Loucy (cell line): Measurements from ENCODE around the gene RUNX2.

Experiments
- H2AFZ ChIP-seq: fragments of 200-600 bp; sonication (generic); 2 replicates; pipeline ENCODE4 v1.6.0; 2016; ENCODE audit warnings: antibody characterized with exemption, mild to moderate bottlenecking, low read length, moderate library complexity
- H3F3A ChIP-seq: fragments of 200-600 bp; 2 replicates; pipeline ENCODE4 v1.6.0; 2016; ENCODE audit warnings: antibody characterized with exemption, low read depth, mild to moderate bottlenecking
- H3K27me3 ChIP-seq: fragments of 200-600 bp; sonication (generic); 2 replicates; pipeline ENCODE4 v1.6.1; 2014; ENCODE audit warnings: low read length, mild to moderate bottlenecking; ENCODE audit not compliant: insufficient read depth, poor library complexity, severe bottlenecking
- H3K36me3 ChIP-seq: fragments of 200-600 bp; sonication (generic); 2 replicates; pipeline ENCODE4 v1.6.1; 2016; ENCODE audit warnings: low read length; ENCODE audit not compliant: insufficient read depth
- H3K4me1 ChIP-seq: fragments of 200-600 bp; sonication (generic); 2 replicates; pipeline ENCODE4 v1.5.1; 2014; ENCODE audit warnings: low read length, mild to moderate bottlenecking; ENCODE audit not compliant: insufficient read depth, poor library complexity, severe bottlenecking
- H3K4me2 ChIP-seq: fragments of 200-600 bp; sonication (generic); 2 replicates; pipeline ENCODE4 v1.6.0; 2014; ENCODE audit warnings: antibody characterized with exemption, low read length, low read depth, mild to moderate bottlenecking; ENCODE audit not compliant: poor library complexity, severe bottlenecking
- H3K4me3 ChIP-seq: fragments of 200-600 bp; sonication (generic); 2 replicates; pipeline ENCODE4 v1.5.1; 2014; ENCODE audit warnings: low read length, mild to moderate bottlenecking, mixed read lengths; ENCODE audit not compliant: poor library complexity, severe bottlenecking
- H3K79me2 ChIP-seq: fragments of 200-600 bp; sonication (generic); 2 replicates; pipeline ENCODE4 v1.6.1; 2014; ENCODE audit warnings: low read length; ENCODE audit not compliant: insufficient read depth
- H3K9ac ChIP-seq: fragments of 200-600 bp; sonication (generic); 2 replicates; pipeline ENCODE4 v1.6.0; 2014; ENCODE audit warnings: mild to moderate bottlenecking, low read depth, low read length, moderate library complexity; ENCODE audit not compliant: poor library complexity, severe bottlenecking
- H3K9me2 ChIP-seq: fragments of 200-600 bp; sonication (generic); replicated peaks from 2 replicates; pipeline ENCODE4 v1.6.1; 2016; ENCODE audit warnings: low read depth, low read length, mixed read lengths
- H3K9me3 ChIP-seq: fragments of 200-600 bp; sonication (generic); 2 replicates; pipeline ENCODE4 v1.6.1; 2014; ENCODE audit warnings: mild to moderate bottlenecking, antibody characterized with exemption, low read length, low read depth; ENCODE audit not compliant: insufficient read depth
- H4K20me1 ChIP-seq: fragments of 200-600 bp; sonication (generic); 2 replicates; pipeline ENCODE4 v1.6.0; 2014; ENCODE audit warnings: antibody characterized with exemption, low read length, mild to moderate bottlenecking; ENCODE audit not compliant: insufficient read depth, poor library complexity, severe bottlenecking
- CTCF ChIP-seq: fragments of 200-600 bp; sonication (generic); conservative IDR thresholded peaks from 2 replicates; pipeline ENCODE4 v1.5.1; 2014; ENCODE audit warnings: mild to moderate bottlenecking, antibody characterized with exemption, low read length
- EZH2phosphoT487 ChIP-seq: fragments of 200-600 bp; IDR thresholded peaks from 2 replicates; pipeline ENCODE4 v1.6.1; 2018; ENCODE audit warnings: antibody characterized with exemption, mild to moderate bottlenecking, moderate library complexity, borderline replicate concordance

Gene RUNX2

GRCh38 chr6:45704056-45704800 is 376.1 kb downstream of the RUNX2 start:
- TF ChIP-seq CTCF = no peak
- H2AFZ ChIP-seq = no peak overlapping the region

GRCh38 chr6:45705137-45705855 is 377.2 kb downstream of the RUNX2 start:
- no peaks in the 10 kb centered on the region for H3F3A ChIP-seq
- H3K9ac ChIP-seq = no peak overlapping the region
- TF ChIP-seq CTCF = no peak
- TF ChIP-seq EZH2phosphoT487 = no peak
- H3K9me3 ChIP-seq = no peaks in the 10 kb centered on the region
- no peak overlapping the region for H2AFZ ChIP-seq
- H3K79me2 ChIP-seq = no peaks in the 10 kb centered on the region
- no peak overlapping the region for H3K4me3 ChIP-seq
- H3K9me2 ChIP-seq = no peaks in the 10 kb centered on the region
- H3K27me3 ChIP-seq = no peaks in the 10 kb centered on the region
- H3K36me3 ChIP-seq = no peaks in the 10 kb centered on the region
- H3K4me2 ChIP-seq = no peak overlapping the region
- no peaks in the 10 kb centered on the region for H4K20me1 ChIP-seq
- H3K4me1 ChIP-seq = peaks cover 13% of the 10 kb centered on the region

More at GRCh38 chr6:45704056-45704800, 376.1 kb downstream of the RUNX2 start:
- Histone ChIP-seq H3K36me3 (no peaks in the 10 kb centered on the region), H3K9me3 (no peaks in the 10 kb centered on the region), H4K20me1 (no peaks in the 10 kb centered on the region), H3K79me2 (no peaks in the 10 kb centered on the region), H3K9ac (no peak overlapping the region), H3K4me1 (peaks cover 13% of the 10 kb centered on the region), H3K4me3 (no peak overlapping the region), H3K4me2 (no peak overlapping the region), H3K9me2 (no peaks in the 10 kb centered on the region), H3K27me3 (no peaks in the 10 kb centered on the region), H3F3A (no peaks in the 10 kb centered on the region)

- Histone ChIP-seq H3K79me2 (no peaks in the 10 kb centered on the region), H3K9me3 (no peaks in the 10 kb centered on the region), H3K4me3 (no peak overlapping the region), H3K4me2 (no peak overlapping the region), H2AFZ (no peak overlapping the region), H3K36me3 (no peaks in the 10 kb centered on the region), H3K9me2 (no peaks in the 10 kb centered on the region), H3K9ac (no peak overlapping the region), H4K20me1 (no peaks in the 10 kb centered on the region), H3K4me1 (peaks cover 13% of the 10 kb centered on the region), H3K27me3 (no peaks in the 10 kb centered on the region), H3F3A (no peaks in the 10 kb centered on the region)
- TF ChIP-seq CTCF = no peak
- TF ChIP-seq EZH2phosphoT487 = no peak
Measured at GRCh38 chr6:45706319-45706718, 378.2 kb downstream of the RUNX2 start.
